Type B pancreatic cell (in vitro differentiated cells): ENCODE measurements around the gene SLC5A5. TPM values are rescaled to one million over a fixed set of nuclear protein-coding genes. Genes with fewer than 3 reads are reported as not detected.

Experiments used
- DNase-seq: peaks from one replicate; pipeline ENCODE4 v3.0.0; 2021; ENCODE audit warnings: mixed read lengths; ENCODE audit not compliant: unreplicated experiment; ENCODE audit errors: extremely low spot score
- H3K27ac Mint-ChIP-seq: 2 replicates; pipeline ENCODE4 v1.8.0; 2021; ENCODE audit warnings: mild to moderate bottlenecking, mixed read lengths
- H3K27me3 Mint-ChIP-seq: 2 replicates; pipeline ENCODE4 v1.8.0; 2021; ENCODE audit warnings: mixed read lengths
- H3K36me3 Mint-ChIP-seq: 2 replicates; pipeline ENCODE4 v1.8.0; 2021; ENCODE audit warnings: mixed read lengths
- H3K4me1 Mint-ChIP-seq: one replicate; pipeline ENCODE4 v1.8.0; 2021; ENCODE audit warnings: mixed read lengths; ENCODE audit not compliant: unreplicated experiment
- H3K4me3 Mint-ChIP-seq: 2 replicates; pipeline ENCODE4 v1.8.0; 2021; ENCODE audit warnings: mild to moderate bottlenecking, mixed read lengths
- H3K9me3 Mint-ChIP-seq: 2 replicates; pipeline ENCODE4 v1.8.0; 2021; ENCODE audit warnings: mixed read lengths
- CTCF ChIP-seq: fragments of 200-600 bp; sonication (generic); conservative IDR thresholded peaks from 2 replicates; pipeline ENCODE4 v1.5.0; 2021; ENCODE audit warnings: antibody characterized with exemption, mild to moderate bottlenecking
- total RNA-seq: library from RNA; stranded (reverse); gene quantifications from 2 replicates; pipeline ENCODE4 v1.2.1, GENCODE V29; 2021; ENCODE audit warnings: low replicate concordance

The SLC5A5 gene
- total RNA-seq, 1 donor from 2014 or later, result 0.75 TPM

DNA sequence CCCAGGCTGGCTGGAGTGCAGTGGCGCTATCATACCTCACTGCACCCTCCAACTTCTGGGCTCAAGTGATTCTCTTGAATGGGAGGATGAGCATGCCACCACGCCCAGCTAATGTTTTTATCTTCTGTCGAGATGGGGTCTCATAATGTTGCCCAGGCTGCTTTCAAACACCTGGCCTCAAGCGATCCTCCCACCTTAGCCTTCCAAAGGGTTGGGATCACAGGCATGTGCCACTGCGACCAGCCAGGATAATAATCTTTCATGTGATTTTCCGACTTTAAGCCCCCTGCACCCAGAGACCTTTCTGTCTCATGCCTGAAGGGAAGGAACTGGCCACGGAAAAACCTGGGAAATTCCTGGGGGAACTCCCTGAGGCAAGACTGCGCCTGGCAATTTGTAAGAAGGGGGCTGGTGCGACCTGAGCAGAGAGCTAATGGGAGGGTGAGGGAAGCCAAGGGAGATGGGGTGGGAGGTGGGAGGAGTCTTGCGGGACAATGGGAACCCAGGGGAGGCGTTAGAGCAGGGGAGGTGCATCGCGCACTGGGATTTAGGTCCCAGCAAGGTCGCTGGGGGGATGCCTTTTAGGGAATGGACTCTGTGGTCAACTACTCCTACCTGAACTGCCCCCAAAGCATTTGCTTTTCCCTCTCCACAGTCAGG is 59.9 kb downstream of the SLC5A5 start:
- Mint-ChIP-seq H3K4me3 (peak overlapping the region; percentile 97), H3K27me3 (peaks cover 8% of the 10 kb centered on the region), H3K36me3 (no peaks in the 10 kb centered on the region), H3K4me1 (peaks cover 11% of the 10 kb centered on the region), H3K27ac (peak overlapping the region; percentile 74), H3K9me3 (no peaks in the 10 kb centered on the region)
- no peak for DNase-seq
- TF ChIP-seq CTCF, result no peak

- peaks cover 5% of the 10 kb centered on the region for H3K27me3 Mint-ChIP-seq
- H3K9me3 Mint-ChIP-seq, result no peaks in the 10 kb centered on the region
- H3K4me1 Mint-ChIP-seq, result peaks cover 11% of the 10 kb centered on the region
- peak within 1 kb of the TSS; percentile 97 for H3K4me3 Mint-ChIP-seq
- TF ChIP-seq CTCF, result peak; percentile 91
- H3K36me3 Mint-ChIP-seq, result no peaks in the 10 kb centered on the region
- peak; percentile 89 for DNase-seq
- peak within 1 kb of the TSS; percentile 98 for H3K27ac Mint-ChIP-seq
Observed at GRCh38 chr19:17932485-17933338, 61.0 kb downstream of the SLC5A5 start, which contains the start of gene CCDC124. Gene CCDC124 (plus strand): TSS chr19:17933015. CDS start chr19:17936421, 3,406 bp downstream.

DNA sequence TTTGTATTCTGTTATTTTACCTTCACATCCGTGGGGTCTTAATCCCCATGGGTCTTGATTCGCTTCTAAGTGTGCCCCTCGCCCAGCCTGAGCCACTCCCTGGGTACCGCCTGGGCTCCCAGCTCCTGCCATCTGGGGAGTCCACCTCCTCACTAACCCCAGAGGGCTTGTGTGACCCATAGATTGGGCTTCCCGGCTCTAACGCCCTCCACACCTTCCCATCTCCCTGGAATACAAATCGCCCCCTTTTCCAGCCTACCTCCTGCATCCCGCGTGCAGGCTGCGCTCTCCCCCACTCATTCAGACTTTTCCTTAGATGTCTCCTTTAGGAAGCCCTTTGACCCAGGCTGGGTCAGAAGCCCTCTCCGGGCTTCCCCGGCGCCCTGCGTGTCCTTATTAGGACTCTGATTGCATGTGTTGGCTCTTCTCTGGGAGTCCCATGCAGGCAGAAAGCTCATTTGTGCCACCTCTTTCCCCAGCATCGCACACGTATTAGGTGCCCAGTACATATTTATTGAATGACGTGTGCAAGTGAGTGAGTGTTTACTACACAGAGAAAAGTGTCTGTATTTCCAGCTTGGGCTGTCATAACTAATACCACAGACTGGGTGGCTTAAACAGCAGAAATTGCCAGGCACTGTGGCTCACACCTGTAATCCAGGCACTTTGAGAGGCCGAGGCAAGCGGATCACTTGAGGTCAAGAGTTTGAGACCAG is 61.8 kb downstream of the SLC5A5 start:
- Mint-ChIP-seq H3K36me3 (no peaks in the 10 kb centered on the region), H3K27me3 (peaks cover 5% of the 10 kb centered on the region), H3K4me1 (peaks cover 11% of the 10 kb centered on the region), H3K9me3 (no peaks in the 10 kb centered on the region), H3K4me3 (peak overlapping the region; percentile 97), H3K27ac (peak overlapping the region; percentile 98)
- TF ChIP-seq CTCF, result no peak
- no peak for DNase-seq

GRCh38 chr19:17936379-17936778 is 64.6 kb downstream of the SLC5A5 start:
- Mint-ChIP-seq H3K36me3 (no peaks in the 10 kb centered on the region), H3K27ac (no peak overlapping the region), H3K4me1 (peaks cover 11% of the 10 kb centered on the region), H3K4me3 (no peak overlapping the region), H3K9me3 (no peaks in the 10 kb centered on the region), H3K27me3 (no peaks in the 10 kb centered on the region)
- DNase-seq, result no peak
- no peak for TF ChIP-seq CTCF

- H3K36me3 Mint-ChIP-seq, result no peaks in the 10 kb centered on the region
- no peak for TF ChIP-seq CTCF
- peaks cover 9% of the 10 kb centered on the region for H3K4me1 Mint-ChIP-seq
- no peak overlapping the region for H3K27ac Mint-ChIP-seq
- no peak overlapping the region for H3K4me3 Mint-ChIP-seq
- no peaks in the 10 kb centered on the region for H3K9me3 Mint-ChIP-seq
- no peaks in the 10 kb centered on the region for H3K27me3 Mint-ChIP-seq
- no peak for DNase-seq
Observed at GRCh38 chr19:17937371-17937900, 65.7 kb downstream of the SLC5A5 start.
